CD4-positive, alpha-beta T cell treated with Interleukin-1 beta for 1 hour (primary cell): ENCODE results near the gene IFI27L2.
A peak's percentile ranks its signal among the peaks of the same experiment; 100 is the strongest.
"Not testable (repeated sequence)": the region's sequence is repeated elsewhere in the genome, so short reads cannot be mapped to it uniquely, and the experiment has no call there.

Experiments
- DNase-seq, 2 donors: peaks; one replicate each; pipeline ENCODE4 v3.0.0-alpha.2; 2020 to 2022

The IFI27L2 gene

GRCh38 chr14:94129111-94129757, at the start of gene IFI27L2:
IFI27L2 (minus strand) TSS chr14:94129604; CDS start chr14:94129564, 40 bp downstream.
- DNase-seq: peak; percentile 66 to 75

GRCh38 chr14:94177806-94178205, 48.4 kb upstream of the IFI27L2 start:
- no peak for DNase-seq

GRCh38 chr14:94176808-94177207, 47.4 kb upstream of the IFI27L2 start:
- no peak for DNase-seq

GRCh38 chr14:94175747-94176146, 46.3 kb upstream of the IFI27L2 start:
- DNase-seq: no peak

- no peak for DNase-seq
These were observed 45.8 kb upstream of the IFI27L2 start for GRCh38 chr14:94175011-94175745.

GRCh38 chr14:94174604-94175010, 45.2 kb upstream of the IFI27L2 start:
- no peak for DNase-seq

- DNase-seq: peak; percentile 89 to 91
These were observed 44.6 kb upstream of the IFI27L2 start, which contains the start of gene PPP4R4 for GRCh38 chr14:94173885-94174603. PPP4R4 (plus strand) TSS chr14:94174322; CDS start chr14:94174466, 144 bp downstream.

- DNase-seq: peak in 1 of 2 donors; percentile 21
These were observed 44.1 kb upstream of the IFI27L2 start for GRCh38 chr14:94173471-94173884.

- DNase-seq: no peak
These were observed 43.1 kb upstream of the IFI27L2 start for GRCh38 chr14:94172545-94172944.

GRCh38 chr14:94171208-94171607, 41.8 kb upstream of the IFI27L2 start:
- DNase-seq: no peak

- no peak for DNase-seq
These were observed 40.7 kb upstream of the IFI27L2 start for GRCh38 chr14:94170136-94170535.

GRCh38 chr14:94165744-94166143, 36.3 kb upstream of the IFI27L2 start:
- DNase-seq: no peak

- no peak for DNase-seq
These were observed 35.5 kb upstream of the IFI27L2 start for GRCh38 chr14:94164685-94165431.

- no peak for DNase-seq
These were observed 34.4 kb upstream of the IFI27L2 start for GRCh38 chr14:94163796-94164195.

GRCh38 chr14:94162466-94162865, 33.1 kb upstream of the IFI27L2 start:
- DNase-seq: no peak

- DNase-seq: no peak
These were observed 32.6 kb upstream of the IFI27L2 start for GRCh38 chr14:94161981-94162380.

- DNase-seq: no peak
These were observed 31.7 kb upstream of the IFI27L2 start for GRCh38 chr14:94161058-94161457.

- DNase-seq: peak; percentile 32 to 46
These were observed 29.0 kb upstream of the IFI27L2 start for GRCh38 chr14:94158239-94158883.

- DNase-seq: no peak
These were observed 27.8 kb upstream of the IFI27L2 start for GRCh38 chr14:94157197-94157596.

- not testable (repeated sequence) for DNase-seq
These were observed 26.7 kb upstream of the IFI27L2 start for GRCh38 chr14:94156143-94156542.

GRCh38 chr14:94153750-94154342, 24.4 kb upstream of the IFI27L2 start:
- DNase-seq: no peak

- no peak for DNase-seq
These were observed 23.3 kb upstream of the IFI27L2 start for GRCh38 chr14:94152676-94153075.
